Endodermal cell (in vitro differentiated cells): ENCODE data around the gene SOX21. TPM values are rescaled to one million over a fixed set of nuclear protein-coding genes. Genes with fewer than 3 reads are reported as not detected.
A peak's percentile ranks its signal among the peaks of the same experiment; 100 is the strongest.

ENCODE experiments used
- DNase-seq: peaks from one replicate; pipeline ENCODE4 v3.0.0-alpha.2; 2017
- H3K27ac ChIP-seq: 2 replicates; pipeline ENCODE4 v1.5.1; 2013; ENCODE audit warnings: mild to moderate bottlenecking, low read depth, low read length, moderate library complexity
- H3K27me3 ChIP-seq: 2 replicates; pipeline ENCODE4 v1.6.1; 2013; ENCODE audit warnings: mild to moderate bottlenecking, low read length, moderate library complexity; ENCODE audit not compliant: insufficient read depth, control insufficient read depth, poor library complexity, severe bottlenecking
- H3K36me3 ChIP-seq: 2 replicates; pipeline ENCODE4 v1.7.0; 2013; ENCODE audit warnings: mild to moderate bottlenecking, low read length, moderate library complexity; ENCODE audit not compliant: control insufficient read depth, insufficient read depth
- H3K4me1 ChIP-seq: one replicate; pipeline ENCODE4 v1.7.0; 2013; ENCODE audit warnings: low read length; ENCODE audit not compliant: control insufficient read depth, insufficient read depth
- H3K4me3 ChIP-seq: 2 replicates; pipeline ENCODE4 v1.5.1; 2013; ENCODE audit warnings: mild to moderate bottlenecking, low read length, moderate library complexity
- H3K9ac ChIP-seq: 2 replicates; pipeline ENCODE4 v1.6.1; 2013; ENCODE audit warnings: mild to moderate bottlenecking, low read length, moderate library complexity; ENCODE audit not compliant: poor library complexity, severe bottlenecking; ENCODE audit errors: extremely low read depth
- H3K9me3 ChIP-seq: 2 replicates; pipeline ENCODE4 v1.6.1; 2013; ENCODE audit warnings: mild to moderate bottlenecking, low read length, moderate library complexity; ENCODE audit not compliant: control insufficient read depth
- H3K27ac Mint-ChIP-seq: 2 replicates; pipeline ENCODE4 v1.8.0; 2020; ENCODE audit warnings: mixed read lengths
- H3K27me3 Mint-ChIP-seq: 2 replicates; pipeline ENCODE4 v1.8.0; 2021; ENCODE audit warnings: mild to moderate bottlenecking, mixed read lengths; ENCODE audit not compliant: insufficient read depth
- H3K36me3 Mint-ChIP-seq: 2 replicates; pipeline ENCODE4 v1.8.0; 2020; ENCODE audit warnings: low read depth, mixed read lengths
- H3K4me1 Mint-ChIP-seq: 2 replicates; pipeline ENCODE4 v1.8.0; 2020; ENCODE audit warnings: mixed read lengths
- H3K4me3 Mint-ChIP-seq: 2 replicates; pipeline ENCODE4 v1.8.0; 2020; ENCODE audit warnings: mild to moderate bottlenecking, moderate library complexity, mixed read lengths
- H3K9me3 Mint-ChIP-seq: 2 replicates; pipeline ENCODE4 v1.8.0; 2020; ENCODE audit warnings: mild to moderate bottlenecking, mixed read lengths
- WGBS, 2 experiments: methylation state at CpG; one replicate each; pipeline versions ENCODE4 v1.1.5 to v1.1.7; 2013; ENCODE audit warnings: missing lambda C conversion rate in 2 of 2, mixed read lengths in 1 of 2; ENCODE audit not compliant: insufficient coverage in 1 of 2, insufficient read length in 1 of 2; 5-methylcytosine and 5-hydroxymethylcytosine counted together
- total RNA-seq, 2 donors: library from RNA; stranded (reverse); fragmentation: NEBNext Ultra II Directional in 1 of 2; extraction: Animal tissue kit (Norgen Biotek cat#: 25700) in 1 of 2; gene quantifications; 2 replicates in 1 of 2; 3 replicates in 1 of 2; pipeline ENCODE4 v1.2.1, GENCODE V29; 2021
- TF ChIP-seq, protein P1 (sequence below): fragments of 200-600 bp; sonication (generic); conservative IDR thresholded peaks from 2 replicates; pipeline ENCODE4 v1.5.0; 2021; ENCODE audit warnings: antibody characterized with exemption, mild to moderate bottlenecking

SOX21 gene
- total RNA-seq, 2 donors from 2014 or later = 5.2 to 10.1 TPM

DNA sequence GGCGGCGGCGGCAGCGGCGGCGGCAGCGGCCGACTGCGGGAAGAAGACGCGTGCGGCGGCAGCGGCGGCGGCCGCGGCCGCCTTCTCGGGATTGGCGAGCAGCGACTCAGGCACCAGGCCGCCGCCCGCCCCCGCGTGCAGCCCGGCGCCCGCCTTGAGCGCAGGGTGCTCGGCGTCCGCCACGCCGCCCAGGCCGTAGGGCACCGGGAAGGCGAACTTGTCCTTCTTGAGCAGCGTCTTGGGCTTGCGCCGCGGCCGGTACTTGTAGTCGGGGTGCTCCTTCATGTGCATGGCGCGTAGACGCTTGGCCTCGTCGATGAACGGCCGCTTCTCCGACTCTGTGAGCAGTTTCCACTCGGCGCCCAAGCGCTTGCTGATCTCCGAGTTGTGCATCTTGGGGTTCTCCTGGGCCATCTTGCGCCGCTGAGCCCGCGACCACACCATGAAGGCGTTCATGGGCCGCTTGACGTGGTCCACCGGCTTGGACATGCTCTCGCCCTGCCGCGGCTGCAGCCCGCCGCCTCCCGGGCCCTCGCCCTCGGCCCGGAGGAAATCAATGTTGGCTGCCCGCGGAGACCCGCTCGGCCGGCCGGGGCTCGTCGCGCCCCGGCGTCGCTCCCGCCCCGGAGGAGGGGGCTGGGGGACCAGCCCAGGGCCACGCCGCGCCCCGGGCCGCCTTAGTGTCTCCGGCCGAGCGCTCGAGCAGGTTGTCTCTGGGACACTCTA lies 621 bp downstream of the SOX21 start:
- H3K27me3 Mint-ChIP-seq = peaks cover 80% of the 10 kb centered on the region
- H3K9ac ChIP-seq = no peak overlapping the region
- H3K4me1 ChIP-seq = peaks cover 9% of the 10 kb centered on the region
- TF ChIP-seq, protein P1, sequence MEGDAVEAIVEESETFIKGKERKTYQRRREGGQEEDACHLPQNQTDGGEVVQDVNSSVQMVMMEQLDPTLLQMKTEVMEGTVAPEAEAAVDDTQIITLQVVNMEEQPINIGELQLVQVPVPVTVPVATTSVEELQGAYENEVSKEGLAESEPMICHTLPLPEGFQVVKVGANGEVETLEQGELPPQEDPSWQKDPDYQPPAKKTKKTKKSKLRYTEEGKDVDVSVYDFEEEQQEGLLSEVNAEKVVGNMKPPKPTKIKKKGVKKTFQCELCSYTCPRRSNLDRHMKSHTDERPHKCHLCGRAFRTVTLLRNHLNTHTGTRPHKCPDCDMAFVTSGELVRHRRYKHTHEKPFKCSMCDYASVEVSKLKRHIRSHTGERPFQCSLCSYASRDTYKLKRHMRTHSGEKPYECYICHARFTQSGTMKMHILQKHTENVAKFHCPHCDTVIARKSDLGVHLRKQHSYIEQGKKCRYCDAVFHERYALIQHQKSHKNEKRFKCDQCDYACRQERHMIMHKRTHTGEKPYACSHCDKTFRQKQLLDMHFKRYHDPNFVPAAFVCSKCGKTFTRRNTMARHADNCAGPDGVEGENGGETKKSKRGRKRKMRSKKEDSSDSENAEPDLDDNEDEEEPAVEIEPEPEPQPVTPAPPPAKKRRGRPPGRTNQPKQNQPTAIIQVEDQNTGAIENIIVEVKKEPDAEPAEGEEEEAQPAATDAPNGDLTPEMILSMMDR = no peak
- peak overlapping the region; percentile 77 for H3K4me3 Mint-ChIP-seq
- 1% methylated on average over 39 to 97 of the region's 97 CpGs for WGBS, 2 experiments
- no peak for DNase-seq
- H3K36me3 ChIP-seq = no peaks in the 10 kb centered on the region
- peak overlapping the region; percentile 85 for H3K4me3 ChIP-seq
- H3K9me3 ChIP-seq = no peaks in the 10 kb centered on the region
- H3K36me3 Mint-ChIP-seq = no peaks in the 10 kb centered on the region
- H3K27ac ChIP-seq = peak overlapping the region; percentile 18
- H3K9me3 Mint-ChIP-seq = no peaks in the 10 kb centered on the region
- H3K27ac Mint-ChIP-seq = no peak overlapping the region
- peaks cover 86% of the 10 kb centered on the region for H3K27me3 ChIP-seq
- peaks cover 50% of the 10 kb centered on the region for H3K4me1 Mint-ChIP-seq

DNA sequence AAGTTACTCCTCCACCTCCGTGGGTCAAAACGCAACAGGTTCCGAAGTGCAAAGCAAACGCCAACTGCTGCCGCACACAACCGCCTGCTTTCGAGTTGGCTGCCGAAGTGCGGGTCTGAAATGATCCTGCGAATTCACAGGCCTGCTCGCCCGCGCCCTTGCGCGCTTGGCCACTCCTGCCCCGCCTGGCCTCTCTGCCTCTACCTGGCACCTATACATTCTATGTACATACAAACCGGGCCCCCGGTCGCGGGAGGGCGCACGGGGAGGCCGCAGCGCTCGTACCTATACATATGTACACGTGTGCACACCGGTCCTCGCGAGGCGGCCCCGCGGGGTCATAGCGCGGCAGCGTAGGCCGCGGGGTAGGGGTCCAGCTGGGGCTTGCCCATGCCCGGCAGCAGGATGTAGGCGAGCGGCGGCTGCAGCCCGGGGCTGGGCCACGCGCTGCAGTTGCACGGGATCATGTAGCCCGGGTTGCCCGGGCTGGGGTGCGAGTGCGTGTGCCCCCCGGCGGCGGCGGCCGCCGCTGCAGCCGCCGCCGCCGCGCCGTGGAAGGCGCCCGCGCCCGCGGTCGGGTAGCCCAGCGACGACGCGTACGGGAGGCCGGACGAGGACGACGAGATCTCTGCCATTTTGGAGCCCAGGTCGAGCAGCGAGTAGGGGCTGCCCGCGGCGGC lies 1.3 kb downstream of the SOX21 start:
- Histone ChIP-seq H3K9me3 (no peaks in the 10 kb centered on the region), H3K27ac (peak overlapping the region; percentile 66), H3K4me3 (peak overlapping the region; percentile 80), H3K4me1 (peaks cover 4% of the 10 kb centered on the region), H3K27me3 (peaks cover 93% of the 10 kb centered on the region), H3K9ac (no peak overlapping the region), H3K36me3 (no peaks in the 10 kb centered on the region)
- TF ChIP-seq, protein P1 = peak; percentile 59
- peak; percentile 86 for DNase-seq
- Mint-ChIP-seq H3K27me3 (peaks cover 87% of the 10 kb centered on the region), H3K9me3 (no peaks in the 10 kb centered on the region), H3K36me3 (no peaks in the 10 kb centered on the region), H3K4me3 (peak overlapping the region; percentile 77), H3K27ac (no peak overlapping the region), H3K4me1 (peaks cover 49% of the 10 kb centered on the region)
- WGBS, 2 experiments = 1% methylated on average over 33 to 81 of the region's 81 CpGs

DNA sequence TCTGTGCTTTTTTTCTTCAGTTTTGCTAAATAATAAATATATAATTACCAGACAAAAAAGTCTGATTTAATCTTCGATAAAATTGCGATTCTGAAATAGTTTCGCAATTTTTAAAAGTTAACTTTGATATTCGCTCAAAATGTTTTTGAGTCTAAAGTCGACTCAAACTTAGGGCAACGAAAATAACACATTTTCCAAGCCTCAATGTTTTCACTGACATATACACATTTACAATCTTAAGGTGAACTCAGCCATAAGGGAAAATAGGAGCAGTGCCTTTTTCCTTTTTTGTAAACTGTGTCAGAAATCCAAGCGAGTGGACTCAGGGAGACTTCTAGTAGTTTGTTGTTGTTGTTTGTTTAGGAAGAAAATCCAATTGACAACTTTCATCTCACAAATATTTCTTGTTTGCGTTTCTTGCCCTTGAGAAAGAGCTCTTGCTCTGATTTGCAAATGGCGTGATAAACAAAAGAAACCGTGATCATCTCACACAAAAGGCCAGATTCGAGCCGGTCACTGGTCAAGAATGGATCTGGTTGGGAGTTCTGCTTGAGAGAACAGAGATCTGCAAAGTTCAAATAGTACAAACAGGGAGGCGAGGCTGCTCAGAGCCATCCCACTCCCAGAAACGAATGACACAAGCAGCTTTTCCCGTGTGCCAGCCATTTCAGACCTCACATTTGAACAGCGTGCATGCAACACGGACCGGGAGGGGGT lies 2.1 kb downstream of the SOX21 start:
- Mint-ChIP-seq H3K4me3 (peak overlapping the region; percentile 77), H3K27ac (no peak overlapping the region), H3K27me3 (peaks cover 88% of the 10 kb centered on the region), H3K4me1 (peaks cover 47% of the 10 kb centered on the region), H3K36me3 (no peaks in the 10 kb centered on the region), H3K9me3 (no peaks in the 10 kb centered on the region)
- Histone ChIP-seq H3K36me3 (no peaks in the 10 kb centered on the region), H3K9me3 (no peaks in the 10 kb centered on the region), H3K4me3 (peak overlapping the region; percentile 80), H3K27ac (peak overlapping the region; percentile 5), H3K4me1 (peaks cover 4% of the 10 kb centered on the region), H3K27me3 (peaks cover 96% of the 10 kb centered on the region), H3K9ac (no peak overlapping the region)
- TF ChIP-seq, protein P1 = no peak
- no peak for DNase-seq
- WGBS, 2 experiments = 0 to 7% methylated on average over 8 to 14 of the region's 18 CpGs
